LNCaP clone FGC (cell line): ENCODE results near the gene NCOR1.

ENCODE experiments used
- DNase-seq: peaks from one replicate; pipeline ENCODE4 v3.0.0-alpha.2; 2011; ENCODE audit warnings: low read depth
- H3K4me3 ChIP-seq: 2 replicates; pipeline ENCODE4 v1.5.1; 2011; ENCODE audit warnings: mild to moderate bottlenecking, low read depth, low read length, control low read depth
- CTCF ChIP-seq: IDR thresholded peaks from 2 replicates; pipeline ENCODE4 v1.5.1; 2012; ENCODE audit warnings: mild to moderate bottlenecking; ENCODE audit not compliant: control insufficient read depth, insufficient read depth; ENCODE audit errors: extremely low read depth

NCOR1 gene

GRCh38 chr17:16254773-16255400 lies 39.6 kb upstream of the NCOR1 start:
- H3K4me3 ChIP-seq, result no peak overlapping the region
- no peak for DNase-seq
- no peak for TF ChIP-seq CTCF

DNA sequence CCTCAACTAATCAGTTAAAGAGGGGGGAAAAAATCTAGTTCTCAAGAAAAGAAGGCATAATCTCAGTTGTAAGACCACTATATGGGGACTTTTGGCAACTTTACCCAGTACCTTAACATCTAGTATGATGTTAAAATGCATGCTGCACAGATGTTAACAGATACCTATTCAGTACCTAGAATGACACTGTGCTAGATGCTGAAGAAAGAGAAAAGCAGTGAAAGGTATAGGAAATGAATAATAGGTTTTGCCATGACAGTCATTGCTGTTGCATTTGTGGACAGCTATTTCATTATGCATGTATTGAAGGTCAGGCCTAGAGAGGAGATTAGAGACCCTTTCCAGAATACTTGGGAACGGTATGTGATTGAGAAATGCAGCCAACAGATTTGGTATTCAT lies 36.2 kb upstream of the NCOR1 start:
- no peak for TF ChIP-seq CTCF
- no peak for DNase-seq
- no peak overlapping the region for H3K4me3 ChIP-seq

DNA sequence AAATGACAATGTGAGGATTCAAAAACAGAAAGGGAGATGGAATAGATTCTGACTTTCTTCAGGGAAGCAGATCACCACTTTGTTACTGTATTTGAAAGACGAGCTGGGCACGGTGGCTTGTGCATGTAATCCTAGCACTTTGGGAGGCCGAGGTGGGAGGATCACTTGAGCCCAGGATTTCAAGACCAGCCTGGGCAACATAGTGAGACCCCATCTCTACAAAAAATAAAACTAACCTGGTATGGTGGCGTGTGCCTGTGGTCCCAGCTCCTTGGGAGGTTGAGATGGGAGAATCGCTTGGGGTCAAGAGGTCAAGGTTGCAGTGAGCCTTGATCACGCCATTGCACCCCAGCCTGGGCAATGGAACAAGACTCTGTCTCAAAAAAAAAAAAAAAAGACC lies 35.7 kb upstream of the NCOR1 start:
- no peak for DNase-seq
- no peak for TF ChIP-seq CTCF
- no peak overlapping the region for H3K4me3 ChIP-seq

DNA sequence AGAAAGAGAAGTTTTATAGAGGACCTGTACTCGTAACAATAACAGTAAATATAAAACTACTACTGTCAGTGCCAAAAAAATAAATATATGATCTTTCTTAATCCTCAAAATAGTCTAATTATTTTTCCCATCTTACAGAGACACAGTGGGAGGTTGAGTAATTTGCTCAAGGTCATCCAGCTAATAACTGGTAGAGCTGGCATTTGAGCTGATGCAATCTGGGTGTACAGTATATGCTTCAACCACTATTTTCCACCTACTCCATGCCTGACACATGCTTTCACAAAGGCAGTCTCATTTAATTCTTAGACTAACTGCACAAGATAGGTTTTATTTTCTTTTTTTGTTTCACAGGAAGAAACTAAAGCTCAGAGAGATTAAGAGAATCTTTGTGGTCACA lies 35.3 kb upstream of the NCOR1 start:
- no peak for TF ChIP-seq CTCF
- DNase-seq, result no peak
- H3K4me3 ChIP-seq, result no peak overlapping the region

DNA sequence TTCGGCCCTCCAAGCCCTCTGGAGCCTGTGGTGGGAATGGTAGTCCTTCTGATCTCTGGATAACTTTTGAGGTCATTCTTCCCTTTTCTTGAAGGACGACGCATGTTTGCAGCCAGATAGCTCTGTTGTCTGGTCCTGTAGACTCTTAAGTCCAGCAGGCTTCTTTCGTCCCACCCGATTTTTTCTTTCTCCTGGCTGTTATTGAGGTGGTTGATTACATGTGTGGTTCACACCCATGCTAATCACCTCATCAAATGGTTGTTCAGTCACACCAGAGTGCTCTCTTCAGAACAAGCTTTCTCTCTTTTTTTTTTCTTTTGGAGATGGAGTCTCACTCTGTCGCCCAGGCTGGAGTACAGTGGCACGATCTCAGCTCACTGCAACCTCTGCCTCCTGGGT lies 32.3 kb upstream of the NCOR1 start:
- no peak overlapping the region for H3K4me3 ChIP-seq
- TF ChIP-seq CTCF, result no peak
- DNase-seq, result no peak

- no peak for DNase-seq
- H3K4me3 ChIP-seq, result no peak overlapping the region
- TF ChIP-seq CTCF, result no peak
Observed at GRCh38 chr17:16243801-16244567, 28.6 kb upstream of the NCOR1 start.
